T-helper 2 cell treated with Interferon-gamma antibody and Interleukin-4, amounts not matched to agents 100 ng/mL and 5 ng/mL, for 36 hours (primary cell): ENCODE results near the gene LRP6. TPM values are rescaled to one million over a fixed set of nuclear protein-coding genes. Genes with fewer than 3 reads are reported as not detected.
"Not testable (repeated sequence)": the region's sequence is repeated elsewhere in the genome, so short reads cannot be mapped to it uniquely, and the experiment has no call there.

Experiments
- intact Hi-C: fragments of 100-400 bp; cut with micrococcal nuclease; formaldehyde crosslinking; loops from one replicate; pipeline ENCODE4 v1.15.1; 2023
- total RNA-seq: library from RNA; stranded (reverse); gene quantifications from 2 replicates; pipeline ENCODE4 v1.2.3, GENCODE V29; 2022

The LRP6 gene
- 0.16 and 0.80 TPM in 2 replicates for total RNA-seq

DNA sequence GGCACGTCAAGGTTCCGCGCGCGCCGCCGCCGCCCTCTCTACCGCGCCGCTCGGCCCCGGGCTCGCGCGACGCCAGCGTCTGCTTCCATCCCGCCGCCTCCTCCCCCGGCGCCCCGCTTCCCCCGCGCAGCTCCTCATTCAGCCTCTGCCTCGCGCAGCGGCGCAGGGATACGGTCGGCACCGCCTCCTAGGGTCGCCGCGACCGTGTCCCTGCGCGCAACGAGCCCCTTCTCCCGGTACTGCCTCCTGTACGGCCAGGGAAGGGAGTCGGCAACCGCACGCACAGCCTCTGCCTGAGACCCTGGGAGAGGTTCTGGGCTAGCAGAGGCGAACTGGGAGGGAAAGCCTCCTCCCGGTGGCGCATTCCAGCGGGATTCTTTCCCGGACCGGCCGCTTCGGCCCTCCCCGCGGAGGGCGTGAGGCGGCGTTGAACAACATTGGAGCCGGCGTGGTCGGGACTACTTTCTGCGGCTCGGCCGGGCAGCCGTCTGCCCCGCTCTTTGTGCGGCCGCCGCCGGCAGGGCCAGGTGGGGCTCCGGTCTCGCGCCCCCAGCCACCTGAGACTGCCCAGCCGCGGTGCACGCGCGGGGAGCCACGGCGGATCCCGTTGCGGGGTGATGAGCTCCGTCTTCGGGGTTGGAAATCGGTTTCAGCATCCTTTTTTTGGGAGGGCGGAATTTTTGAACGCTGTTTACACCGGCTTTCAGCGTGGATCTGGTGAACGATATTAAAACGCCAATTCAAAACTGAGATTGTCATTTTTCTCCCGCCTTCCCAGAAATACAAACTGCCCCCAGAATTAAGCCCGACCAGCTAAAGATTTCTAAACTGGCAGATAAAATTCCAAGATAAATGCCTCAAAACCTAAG lies at the start of gene LRP6:
Gene LRP6 (minus strand): TSS at position 172 of the 869 bp plus-strand sequence. CDS start 309 bp downstream, outside the sequence.
- intact Hi-C loops, result no loop called here

GRCh38 chr12:12315838-12316237 lies 49.0 kb upstream of the LRP6 start:
- intact Hi-C loops, result no loop called here

GRCh38 chr12:12310695-12311094 lies 43.9 kb upstream of the LRP6 start:
- intact Hi-C loops, result not testable (repeated sequence)

DNA sequence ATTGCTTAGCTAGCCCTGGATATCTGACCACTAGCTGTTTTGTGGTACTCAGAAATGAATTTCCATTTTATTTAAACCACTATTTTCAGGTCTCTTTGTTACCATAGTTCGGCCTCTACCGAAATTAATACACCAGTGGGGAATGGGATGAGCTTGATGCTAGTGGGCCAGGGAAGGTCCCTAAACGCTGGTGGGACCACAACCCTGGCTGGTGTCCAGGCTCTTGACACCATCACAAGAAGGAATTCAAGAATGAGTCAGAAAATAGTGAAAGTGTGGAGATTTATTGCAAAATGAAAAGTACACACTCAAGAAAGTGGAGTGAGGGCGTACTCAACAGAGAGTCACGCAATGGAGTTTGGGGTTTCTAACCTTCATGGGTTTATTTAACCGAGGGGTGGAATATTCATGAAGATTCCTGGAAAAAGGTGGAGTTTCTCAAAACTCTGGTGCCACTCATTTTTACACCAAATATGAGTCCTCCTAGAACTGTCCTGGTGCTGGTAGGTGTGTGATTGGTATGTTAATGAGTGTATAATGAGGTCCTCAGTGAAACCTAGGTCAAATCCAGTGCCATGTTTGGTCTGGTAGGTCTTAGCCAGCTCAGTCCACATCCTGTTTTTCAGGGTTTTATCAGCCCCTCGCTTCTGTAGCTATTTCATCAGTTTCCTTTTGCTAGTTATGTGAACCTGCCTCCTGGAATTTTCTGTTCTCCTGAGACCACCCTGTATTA lies 38.9 kb upstream of the LRP6 start:
- intact Hi-C loops, result no loop called here

DNA sequence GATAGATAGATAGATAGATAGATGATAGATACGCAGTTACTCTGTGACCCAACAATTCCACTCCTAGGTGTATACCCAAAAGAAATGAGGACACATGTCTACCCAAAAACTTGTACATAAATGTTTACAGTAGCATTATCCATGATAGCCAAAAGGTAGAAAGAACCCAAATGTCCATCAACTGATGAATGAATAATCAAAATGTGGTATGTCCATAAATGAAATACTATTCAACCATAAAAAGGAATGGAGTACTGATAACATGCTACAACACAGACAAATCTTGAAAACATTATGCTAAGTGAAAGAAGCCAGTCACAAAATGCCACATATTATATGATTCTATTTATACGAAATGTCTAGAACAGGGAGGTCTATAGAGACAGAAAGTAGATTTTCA lies 36.1 kb upstream of the LRP6 start:
- intact Hi-C loops, result no loop called here

DNA sequence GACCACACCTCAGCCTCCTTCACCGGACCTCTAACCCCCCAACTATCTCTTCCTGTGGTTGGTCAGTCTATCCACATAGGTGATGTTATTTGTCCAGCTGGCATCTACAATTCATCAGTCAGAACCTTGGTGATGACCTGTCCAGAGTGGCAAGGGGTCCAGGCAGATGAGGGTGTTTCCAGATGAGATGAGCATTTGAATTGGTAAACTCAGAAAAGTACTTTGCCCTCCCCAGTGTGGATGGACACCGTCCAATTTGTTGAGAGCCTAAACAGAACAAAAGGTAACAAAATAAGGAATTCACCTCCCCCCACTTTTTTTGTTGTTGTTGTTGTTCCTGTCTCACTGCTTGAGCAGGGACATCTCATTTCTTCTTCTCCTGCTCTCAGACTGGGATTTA lies 34.3 kb upstream of the LRP6 start:
- intact Hi-C loops, result no loop called here

DNA sequence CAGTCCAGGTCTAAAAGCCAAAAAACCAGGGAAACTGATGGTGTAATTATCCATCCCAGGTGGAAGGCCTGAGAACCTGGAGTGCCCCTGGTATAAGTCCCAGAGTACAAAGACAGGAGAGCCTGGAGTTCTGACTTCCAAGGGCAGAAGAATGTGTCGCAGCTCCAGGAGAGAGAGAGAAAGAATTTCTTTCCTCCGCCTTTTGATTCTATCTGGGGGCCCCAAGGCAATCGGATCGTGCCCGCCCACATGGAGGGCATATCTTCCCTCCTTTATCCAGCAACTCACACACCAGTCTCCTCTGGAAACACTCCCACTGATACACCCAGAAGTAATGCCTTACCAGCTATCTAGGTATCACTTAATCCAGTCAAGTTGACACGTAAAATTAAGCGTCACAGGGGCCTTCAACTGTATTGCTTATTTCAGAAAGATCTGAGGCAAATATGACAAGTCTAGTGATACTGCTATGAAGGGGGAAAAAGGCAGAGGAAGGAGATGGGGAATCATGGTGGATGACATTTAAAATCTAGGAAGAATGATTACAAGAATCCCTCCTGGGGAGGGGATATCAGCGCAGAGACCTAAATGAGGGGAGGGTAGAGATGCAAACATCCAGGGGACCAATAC lies 30.5 kb upstream of the LRP6 start:
- intact Hi-C loops, result no loop called here

- intact Hi-C loops, result no loop called here
Measured at GRCh38 chr12:12294215-12295005, 27.6 kb upstream of the LRP6 start.

DNA sequence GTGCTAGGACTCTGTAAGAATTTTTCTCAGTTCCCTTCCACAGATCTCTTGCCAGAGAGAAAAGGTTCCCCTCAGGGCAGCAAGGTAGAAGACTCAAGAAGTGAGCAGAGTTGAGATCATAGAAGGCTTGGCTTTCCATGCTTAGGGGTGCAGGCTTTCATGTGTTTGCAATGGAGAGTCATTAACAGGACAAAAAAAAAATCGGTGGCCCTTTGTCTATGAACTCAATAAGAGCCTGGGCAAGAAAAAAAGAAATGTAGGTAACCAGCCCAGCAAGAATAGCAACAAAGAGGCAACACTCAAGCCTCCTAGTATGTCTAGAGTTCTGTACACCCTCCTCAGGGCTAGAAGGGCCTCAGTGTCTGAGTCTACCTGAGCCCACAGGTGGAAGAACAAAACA lies 23.4 kb upstream of the LRP6 start:
- intact Hi-C loops, result no loop called here

GRCh38 chr12:12286441-12286840 lies 19.6 kb upstream of the LRP6 start:
- intact Hi-C loops, result no loop called here

- intact Hi-C loops, result no loop called here
Measured at GRCh38 chr12:12282761-12283425, 16.0 kb upstream of the LRP6 start.

DNA sequence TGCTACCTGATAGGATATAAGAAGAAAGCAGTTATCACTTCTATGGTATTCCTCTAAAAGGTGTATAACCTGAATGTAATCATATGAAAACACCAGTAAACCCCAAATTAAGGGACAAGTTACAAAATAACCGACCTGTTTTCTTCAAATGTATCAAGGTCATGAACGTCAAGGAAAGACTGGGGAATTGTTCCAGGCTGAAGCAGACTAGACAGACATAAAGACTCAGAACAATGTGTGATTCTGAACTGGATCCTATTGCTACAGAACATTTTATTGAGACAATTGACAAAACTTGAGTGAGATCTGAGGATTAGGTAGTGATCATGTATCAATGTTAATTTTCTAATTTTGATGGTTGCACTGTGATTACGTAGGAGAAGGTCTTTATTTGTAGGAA lies 15.4 kb upstream of the LRP6 start:
- intact Hi-C loops, result no loop called here

DNA sequence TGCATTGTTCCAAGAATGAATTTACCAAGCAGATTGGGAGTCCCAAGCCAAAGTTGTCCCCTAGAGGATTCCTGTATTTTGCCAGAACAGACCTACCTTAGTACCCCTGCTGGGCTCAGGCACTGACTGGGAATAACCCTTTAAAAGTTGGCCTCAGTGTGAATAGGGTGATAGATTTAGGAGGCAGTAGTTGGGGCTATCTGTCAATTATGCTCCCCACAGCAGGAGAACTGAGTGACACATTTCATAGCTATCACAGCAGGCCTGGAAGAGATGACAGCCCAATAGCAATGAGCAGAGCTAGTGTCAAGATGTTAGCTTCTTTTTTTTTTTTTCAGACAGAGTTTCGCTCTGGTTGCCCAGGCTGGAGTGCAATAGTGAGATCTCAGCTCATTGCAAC lies 14.3 kb upstream of the LRP6 start:
- intact Hi-C loops, result no loop called here

DNA sequence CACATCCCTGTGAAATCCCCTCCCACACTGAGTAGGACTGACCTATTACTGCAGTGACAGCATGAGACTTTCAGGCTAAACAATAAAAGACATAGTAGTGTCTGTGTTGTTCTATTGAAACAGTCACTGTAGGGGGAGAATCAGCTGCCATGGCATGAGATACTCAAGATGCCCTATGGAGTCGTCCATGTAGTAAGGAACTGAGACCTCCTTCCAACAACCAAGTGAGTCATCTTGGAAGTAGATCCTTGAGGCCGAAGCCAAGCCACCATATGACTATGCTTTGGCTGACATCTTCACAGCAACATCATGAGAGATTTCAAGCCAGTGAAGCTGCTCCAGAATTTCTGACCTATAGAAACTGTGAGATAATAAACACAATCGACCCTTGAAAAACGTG lies 12.1 kb upstream of the LRP6 start:
- intact Hi-C loops, result no loop called here

DNA sequence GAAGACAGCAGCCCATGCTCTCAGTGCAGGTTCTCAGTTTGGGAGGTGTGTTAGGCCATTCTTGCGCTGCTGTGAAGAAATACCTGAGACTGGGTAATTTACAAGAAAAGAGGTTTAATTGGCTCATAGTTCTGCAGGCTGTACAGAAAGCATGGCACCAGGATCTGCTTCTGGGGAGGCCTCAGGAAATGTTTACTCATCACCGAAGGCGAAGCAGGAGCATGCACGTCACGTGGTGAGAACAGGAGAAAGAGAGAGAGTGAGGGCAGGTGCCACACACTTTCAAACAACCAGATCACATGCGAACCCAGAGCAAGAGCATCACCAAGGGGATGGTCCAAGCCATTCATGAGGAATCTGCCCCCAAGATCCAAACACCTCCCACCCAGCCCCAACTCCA lies 9.0 kb upstream of the LRP6 start:
- intact Hi-C loops, result no loop called here

- intact Hi-C loops, result no loop called here
Measured at GRCh38 chr12:12273291-12273957, 6.6 kb upstream of the LRP6 start.

DNA sequence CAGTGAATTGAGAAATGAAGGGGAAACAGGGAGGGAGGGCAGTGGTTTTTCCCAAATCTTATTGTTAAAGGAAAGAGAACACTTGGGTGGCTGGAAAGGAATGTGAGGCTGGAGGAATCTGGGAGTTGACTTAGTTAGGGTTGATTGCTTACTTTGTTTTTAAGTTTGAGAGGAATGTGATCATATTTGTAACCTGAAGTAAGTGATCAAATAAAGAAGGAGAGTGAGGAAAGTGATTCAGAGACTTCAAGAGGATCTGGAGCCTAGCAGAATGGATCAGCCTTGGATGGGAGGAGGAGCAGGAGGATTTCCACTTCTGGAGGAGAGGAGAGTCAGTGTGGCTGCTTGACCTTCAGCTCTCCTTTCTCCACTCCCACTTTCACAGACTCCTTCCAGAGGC lies 6.0 kb upstream of the LRP6 start:
- intact Hi-C loops, result no loop called here

DNA sequence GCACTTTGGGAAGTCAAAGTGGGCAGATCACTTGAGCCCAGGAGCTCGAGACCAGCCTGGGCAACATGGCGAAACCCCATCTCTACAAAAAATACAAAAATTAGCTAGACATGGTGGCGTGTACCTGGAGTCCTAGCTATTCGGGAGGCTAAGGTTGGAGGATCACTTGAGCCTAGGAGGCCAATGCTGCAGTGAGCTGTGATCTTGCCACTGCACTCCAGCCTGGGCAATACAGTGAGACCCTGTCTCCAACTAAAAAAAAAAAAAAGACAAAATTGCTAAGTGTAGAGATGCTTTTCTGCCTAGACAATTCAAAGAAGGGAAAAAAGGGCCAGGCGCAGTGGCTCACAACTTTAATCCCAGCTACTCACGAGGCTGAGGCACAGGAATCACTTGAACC lies 3.4 kb upstream of the LRP6 start:
- intact Hi-C loops, result no loop called here

DNA sequence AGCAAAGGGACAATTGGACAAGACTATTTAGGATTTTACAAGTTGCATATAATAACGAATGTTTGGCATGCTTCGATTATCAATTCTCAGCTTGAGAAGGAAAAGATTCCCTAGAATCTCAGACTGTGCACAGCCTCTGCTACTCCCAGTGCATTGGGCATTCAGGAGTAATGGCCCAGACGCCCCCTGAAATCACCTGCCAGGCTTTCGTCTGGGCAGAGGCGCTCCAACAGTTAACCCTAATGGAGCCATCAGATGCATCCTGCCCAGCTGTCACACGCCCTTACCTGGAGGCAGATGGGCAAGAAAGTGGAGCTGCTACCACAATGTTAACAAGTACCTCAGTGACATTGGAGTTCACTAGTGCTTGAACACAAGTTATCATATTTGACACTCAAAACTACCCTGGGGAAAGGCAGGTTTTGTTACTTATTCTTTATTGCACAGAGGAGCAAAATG lies 927 bp upstream of the LRP6 start:
- intact Hi-C loops, result no loop called here

DNA sequence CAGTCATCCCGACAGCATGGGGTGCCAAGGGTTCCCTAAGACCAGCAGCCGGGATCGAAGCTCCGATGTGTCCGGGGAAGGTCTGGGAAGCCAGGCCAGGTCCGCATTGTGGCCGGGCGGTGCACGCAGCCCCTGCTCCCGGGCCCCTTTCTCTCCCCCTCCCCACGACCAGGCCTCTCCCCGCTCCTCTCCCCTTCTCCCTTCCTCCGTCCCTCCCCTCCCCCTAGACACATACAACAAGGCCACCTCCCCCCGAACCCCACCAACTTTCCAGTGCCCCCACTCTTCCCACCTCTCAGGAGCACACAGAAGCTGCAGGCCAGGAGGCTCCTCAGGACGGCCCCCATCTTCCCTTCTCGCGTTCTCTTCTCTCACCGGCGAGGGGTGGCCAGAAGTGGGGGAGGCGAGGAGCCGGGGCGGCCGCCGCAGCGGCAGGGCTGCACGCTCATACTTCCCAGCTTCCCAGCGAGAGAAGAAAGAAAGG lies 413 bp downstream of the LRP6 start:
- intact Hi-C loops, result no loop called here
